ENCODE data around the gene SLC25A51.
"Not testable (repeated sequence)": the region's sequence is repeated elsewhere in the genome, so short reads cannot be mapped to it uniquely, and the experiment has no call there.

The SLC25A51 gene

GRCh38 chr9:37905131-37905505 is 1.2 kb upstream of the SLC25A51 start:
- Histone ChIP-seq H3K27ac (ENCODE audit: low read depth, low read length) (no peak overlapping the region), H3K4me1 (ENCODE audit: control insufficient read depth in 1 of 2, insufficient read depth in 2 of 2, low read length in 2 of 2) (peaks cover 21 to 24% of the 10 kb centered on the region in 2 donors), H3K9me3 (ENCODE audit: control insufficient read depth in 1 of 2, low read length in 2 of 2) (no peaks in the 10 kb centered on the region), H3K36me3 (ENCODE audit: control insufficient read depth in 1 of 2, insufficient read depth in 2 of 2, low read length in 2 of 2) (no peaks in the 10 kb centered on the region), H3K4me3 (ENCODE audit: low read depth in 1 of 2, low read length in 2 of 2) (peak overlapping the region; percentile 86 to 94), H3K9ac (ENCODE audit: low read depth in 1 of 2, low read length in 2 of 2) (peak overlapping the region in 1 of 2 donors; percentile 74), H3K27me3 (ENCODE audit: control insufficient read depth in 1 of 2, insufficient read depth in 2 of 2, low read length in 2 of 2) (no peaks in the 10 kb centered on the region)

GRCh38 chr9:37904445-37905130 is 661 bp upstream of the SLC25A51 start:
- H3K36me3 ChIP-seq (ENCODE audit: control insufficient read depth in 1 of 2, insufficient read depth in 2 of 2, low read length in 2 of 2) = no peaks in the 10 kb centered on the region
- H3K27me3 ChIP-seq (ENCODE audit: control insufficient read depth in 1 of 2, insufficient read depth in 2 of 2, low read length in 2 of 2) = no peaks in the 10 kb centered on the region
- H3K27ac ChIP-seq (ENCODE audit: low read depth, low read length) = peak overlapping the region; percentile 91
- H3K9me3 ChIP-seq (ENCODE audit: control insufficient read depth in 1 of 2, low read length in 2 of 2) = no peaks in the 10 kb centered on the region
- peak overlapping the region; percentile 86 to 94 for H3K4me3 ChIP-seq (ENCODE audit: low read depth in 1 of 2, low read length in 2 of 2)
- H3K9ac ChIP-seq (ENCODE audit: low read depth in 1 of 2, low read length in 2 of 2) = peak overlapping the region; percentile 74 to 88
- peaks cover 21 to 24% of the 10 kb centered on the region in 2 donors for H3K4me1 ChIP-seq (ENCODE audit: control insufficient read depth in 1 of 2, insufficient read depth in 2 of 2, low read length in 2 of 2)

DNA sequence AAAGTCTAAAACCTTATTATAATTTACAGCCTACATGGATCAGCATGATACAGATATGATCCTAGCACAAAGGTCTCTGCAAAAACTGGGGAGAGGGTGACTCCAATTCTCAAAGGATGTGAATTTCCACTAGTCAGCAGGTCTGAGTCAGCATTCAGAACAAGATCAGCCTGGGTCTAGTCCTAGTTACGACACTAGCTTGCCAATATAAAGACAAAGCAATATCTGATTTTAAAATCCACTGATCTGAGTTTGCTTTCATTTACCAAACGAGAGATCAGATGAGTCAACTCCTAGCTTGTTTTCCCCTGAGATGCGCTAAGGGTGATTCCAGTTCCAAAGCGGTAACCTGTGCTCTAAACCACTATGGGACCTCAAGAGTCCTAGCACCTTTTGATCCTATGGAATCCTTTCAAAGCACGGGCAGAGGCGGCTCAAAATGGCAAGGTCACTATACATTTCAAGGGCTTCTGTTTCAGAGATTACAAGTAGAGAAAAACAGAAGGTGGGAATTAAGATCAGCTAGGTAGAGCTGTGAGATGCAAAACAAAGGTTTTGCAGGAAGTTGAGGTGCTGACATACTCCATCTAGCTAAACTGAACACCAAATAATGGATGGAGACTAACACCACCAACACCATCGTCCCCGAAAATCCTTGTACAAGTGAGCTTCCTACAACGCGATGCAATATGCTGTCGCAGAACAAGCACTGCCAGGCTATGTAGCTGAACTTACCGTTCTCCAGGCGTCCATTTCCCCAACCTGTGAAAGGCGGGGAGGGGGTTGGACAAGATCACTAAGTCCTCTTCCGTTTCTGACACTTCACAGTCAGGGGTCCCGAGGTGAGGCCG is 906 bp downstream of the SLC25A51 start:
- peak overlapping the region; percentile 74 to 88 for H3K9ac ChIP-seq (ENCODE audit: low read depth in 1 of 2, low read length in 2 of 2)
- peak overlapping the region; percentile 91 for H3K27ac ChIP-seq (ENCODE audit: low read depth, low read length)
- peak overlapping the region; percentile 86 to 94 for H3K4me3 ChIP-seq (ENCODE audit: low read depth in 1 of 2, low read length in 2 of 2)
- peaks cover 4 to 11% of the 10 kb centered on the region in 2 donors for H3K36me3 ChIP-seq (ENCODE audit: control insufficient read depth in 1 of 2, insufficient read depth in 2 of 2, low read length in 2 of 2)
- H3K27me3 ChIP-seq (ENCODE audit: control insufficient read depth in 1 of 2, insufficient read depth in 2 of 2, low read length in 2 of 2) = no peaks in the 10 kb centered on the region
- peaks cover 21 to 24% of the 10 kb centered on the region in 2 donors for H3K4me1 ChIP-seq (ENCODE audit: control insufficient read depth in 1 of 2, insufficient read depth in 2 of 2, low read length in 2 of 2)
- no peaks in the 10 kb centered on the region for H3K9me3 ChIP-seq (ENCODE audit: control insufficient read depth in 1 of 2, low read length in 2 of 2)

DNA sequence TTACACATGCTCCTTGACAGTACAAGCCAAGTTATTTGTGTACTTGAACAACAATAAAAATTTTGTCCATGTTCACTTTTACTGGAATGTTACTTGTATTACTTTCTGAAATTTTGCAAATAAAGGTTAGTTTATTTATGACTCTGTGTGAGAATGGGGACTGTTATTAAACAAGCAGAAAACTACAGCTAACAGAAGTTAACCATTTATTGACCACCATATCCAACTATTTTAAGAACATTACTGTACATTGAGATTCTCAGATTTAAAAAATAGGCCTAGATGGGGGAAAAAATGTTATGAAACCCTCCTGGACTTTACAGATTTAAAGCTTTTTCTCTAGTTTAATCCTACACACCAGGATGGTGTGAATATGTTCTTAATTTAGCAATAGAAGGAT is 1.8 kb downstream of the SLC25A51 start:
- no peak overlapping the region for H3K27ac ChIP-seq (ENCODE audit: low read depth, low read length)
- peak overlapping the region; percentile 86 to 94 for H3K4me3 ChIP-seq (ENCODE audit: low read depth in 1 of 2, low read length in 2 of 2)
- H3K4me1 ChIP-seq (ENCODE audit: control insufficient read depth in 1 of 2, insufficient read depth in 2 of 2, low read length in 2 of 2) = peaks cover 21 to 24% of the 10 kb centered on the region in 2 donors
- no peaks in the 10 kb centered on the region for H3K9me3 ChIP-seq (ENCODE audit: control insufficient read depth in 1 of 2, low read length in 2 of 2)
- H3K36me3 ChIP-seq (ENCODE audit: control insufficient read depth in 1 of 2, insufficient read depth in 2 of 2, low read length in 2 of 2) = peaks cover 8 to 17% of the 10 kb centered on the region in 2 donors
- H3K9ac ChIP-seq (ENCODE audit: low read depth in 1 of 2, low read length in 2 of 2) = no peak overlapping the region
- no peaks in the 10 kb centered on the region for H3K27me3 ChIP-seq (ENCODE audit: control insufficient read depth in 1 of 2, insufficient read depth in 2 of 2, low read length in 2 of 2)

DNA sequence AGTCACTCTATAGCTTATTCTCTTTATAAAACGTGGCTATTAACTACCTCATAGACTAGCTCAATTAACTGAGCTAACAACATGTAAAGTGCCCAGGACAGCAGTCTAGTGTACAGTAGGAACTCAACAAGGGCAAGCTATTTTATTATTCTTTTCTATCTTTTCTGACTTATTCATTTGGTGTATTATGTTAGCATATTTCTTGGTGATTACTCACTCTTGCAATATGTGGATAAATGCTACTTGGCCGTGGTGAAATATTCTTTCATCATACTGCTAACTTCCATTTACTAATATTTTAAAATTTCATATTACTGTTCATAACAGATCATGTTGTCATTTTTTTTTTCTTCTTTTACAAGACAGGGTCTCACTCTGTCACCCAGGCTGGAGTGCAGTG is 4.9 kb downstream of the SLC25A51 start:
- no peaks in the 10 kb centered on the region for H3K9me3 ChIP-seq (ENCODE audit: control insufficient read depth in 1 of 2, low read length in 2 of 2)
- H3K36me3 ChIP-seq (ENCODE audit: control insufficient read depth in 1 of 2, insufficient read depth in 2 of 2, low read length in 2 of 2) = peaks cover 19 to 41% of the 10 kb centered on the region in 2 donors
- H3K27ac ChIP-seq (ENCODE audit: low read depth, low read length) = no peak overlapping the region
- no peak overlapping the region for H3K9ac ChIP-seq (ENCODE audit: low read depth in 1 of 2, low read length in 2 of 2)
- no peaks in the 10 kb centered on the region for H3K27me3 ChIP-seq (ENCODE audit: control insufficient read depth in 1 of 2, insufficient read depth in 2 of 2, low read length in 2 of 2)
- peaks cover 13 to 14% of the 10 kb centered on the region in 2 donors for H3K4me1 ChIP-seq (ENCODE audit: control insufficient read depth in 1 of 2, insufficient read depth in 2 of 2, low read length in 2 of 2)
- H3K4me3 ChIP-seq (ENCODE audit: low read depth in 1 of 2, low read length in 2 of 2) = no peak overlapping the region

- Histone ChIP-seq H3K9me3 (ENCODE audit: control insufficient read depth in 1 of 2, low read length in 2 of 2) (no peaks in the 10 kb centered on the region), H3K4me3 (ENCODE audit: low read depth in 1 of 2, low read length in 2 of 2) (no peak overlapping the region), H3K9ac (ENCODE audit: low read depth in 1 of 2, low read length in 2 of 2) (no peak overlapping the region), H3K27me3 (ENCODE audit: control insufficient read depth in 1 of 2, insufficient read depth in 2 of 2, low read length in 2 of 2) (no peaks in the 10 kb centered on the region), H3K27ac (ENCODE audit: low read depth, low read length) (no peak overlapping the region), H3K36me3 (ENCODE audit: control insufficient read depth in 1 of 2, insufficient read depth in 2 of 2, low read length in 2 of 2) (peaks cover 28 to 52% of the 10 kb centered on the region in 2 donors), H3K4me1 (ENCODE audit: control insufficient read depth in 1 of 2, insufficient read depth in 2 of 2, low read length in 2 of 2) (peaks cover 7% of the 10 kb centered on the region in 2 donors)
Observed at GRCh38 chr9:37897665-37898064, 6.3 kb downstream of the SLC25A51 start.

DNA sequence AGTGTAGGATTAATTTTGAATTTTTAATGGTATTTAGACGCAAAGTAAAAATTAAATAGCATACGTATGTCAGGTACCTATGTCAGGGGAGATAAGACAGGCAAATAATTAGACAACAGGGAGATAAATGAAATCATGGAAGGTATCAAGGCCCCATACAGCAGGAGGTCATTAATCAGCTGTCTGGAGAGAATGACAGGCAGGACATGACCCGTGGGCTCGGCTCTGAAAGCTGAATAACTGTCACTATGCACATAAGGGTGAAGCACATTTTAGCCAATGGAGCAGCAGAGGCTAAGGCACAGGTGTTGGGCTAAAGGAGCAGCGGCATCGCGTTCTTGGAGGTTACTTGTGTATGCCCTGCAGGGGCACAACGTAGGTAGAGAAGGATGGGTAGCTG is 11.9 kb downstream of the SLC25A51 start:
- H3K9ac ChIP-seq (ENCODE audit: low read depth in 1 of 2, low read length in 2 of 2) = no peak overlapping the region
- H3K27ac ChIP-seq (ENCODE audit: low read depth, low read length) = no peak overlapping the region
- no peaks in the 10 kb centered on the region for H3K4me1 ChIP-seq (ENCODE audit: control insufficient read depth in 1 of 2, insufficient read depth in 2 of 2, low read length in 2 of 2)
- no peaks in the 10 kb centered on the region for H3K9me3 ChIP-seq (ENCODE audit: control insufficient read depth in 1 of 2, low read length in 2 of 2)
- peaks cover 21 to 49% of the 10 kb centered on the region in 2 donors for H3K36me3 ChIP-seq (ENCODE audit: control insufficient read depth in 1 of 2, insufficient read depth in 2 of 2, low read length in 2 of 2)
- H3K27me3 ChIP-seq (ENCODE audit: control insufficient read depth in 1 of 2, insufficient read depth in 2 of 2, low read length in 2 of 2) = no peaks in the 10 kb centered on the region
- H3K4me3 ChIP-seq (ENCODE audit: low read depth in 1 of 2, low read length in 2 of 2) = no peak overlapping the region

DNA sequence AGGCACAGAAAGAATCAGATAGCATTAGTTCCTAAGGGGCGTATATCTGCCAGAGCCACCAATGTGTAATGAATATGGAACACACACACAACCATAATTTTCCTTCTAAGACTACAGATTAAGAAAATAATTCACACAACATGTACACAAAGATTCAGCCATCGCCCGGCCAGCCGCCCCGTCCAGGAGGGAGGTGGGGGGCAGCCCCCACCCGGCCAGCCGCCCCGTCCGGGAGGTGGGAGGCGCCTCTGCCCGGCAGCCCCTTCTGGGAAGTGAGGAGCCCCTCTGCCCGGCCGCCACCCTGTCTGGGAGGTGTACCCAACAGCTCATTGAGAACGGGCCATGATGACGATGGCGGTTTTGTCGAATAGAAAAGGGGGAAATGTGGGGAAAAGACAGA is 12.9 kb downstream of the SLC25A51 start:
- H3K4me3 ChIP-seq (ENCODE audit: low read depth in 1 of 2, low read length in 2 of 2); H3K9me3 ChIP-seq (ENCODE audit: control insufficient read depth in 1 of 2, low read length in 2 of 2); H3K27me3 ChIP-seq (ENCODE audit: control insufficient read depth in 1 of 2, insufficient read depth in 2 of 2, low read length in 2 of 2); H3K4me1 ChIP-seq (ENCODE audit: control insufficient read depth in 1 of 2, insufficient read depth in 2 of 2, low read length in 2 of 2); H3K27ac ChIP-seq (ENCODE audit: low read depth, low read length); H3K9ac ChIP-seq (ENCODE audit: low read depth in 1 of 2, low read length in 2 of 2): not testable (repeated sequence)
- peaks cover 17 to 42% of the 10 kb centered on the region in 2 donors for H3K36me3 ChIP-seq (ENCODE audit: control insufficient read depth in 1 of 2, insufficient read depth in 2 of 2, low read length in 2 of 2)

DNA sequence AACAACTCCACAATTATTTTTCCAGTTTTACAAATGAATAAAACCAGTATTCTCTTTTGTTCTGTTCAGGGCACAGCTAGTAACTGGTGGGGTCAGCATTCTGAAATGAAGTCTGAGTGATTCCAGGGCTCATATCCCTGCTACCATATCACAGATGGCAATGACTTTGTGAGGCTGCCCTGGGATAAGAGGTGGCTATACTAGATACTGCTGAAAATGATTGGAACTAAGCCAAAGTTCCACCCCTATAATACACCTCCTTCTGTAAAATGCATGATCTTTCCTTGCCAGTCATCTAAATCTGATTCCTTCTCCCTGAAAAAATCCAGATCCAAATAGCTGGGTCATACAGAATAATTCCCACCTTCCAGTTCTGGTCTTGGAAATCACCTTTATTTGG is 14.4 kb downstream of the SLC25A51 start:
- no peaks in the 10 kb centered on the region for H3K27me3 ChIP-seq (ENCODE audit: control insufficient read depth in 1 of 2, insufficient read depth in 2 of 2, low read length in 2 of 2)
- H3K9me3 ChIP-seq (ENCODE audit: control insufficient read depth in 1 of 2, low read length in 2 of 2) = no peaks in the 10 kb centered on the region
- no peak overlapping the region for H3K9ac ChIP-seq (ENCODE audit: low read depth in 1 of 2, low read length in 2 of 2)
- H3K4me1 ChIP-seq (ENCODE audit: control insufficient read depth in 1 of 2, insufficient read depth in 2 of 2, low read length in 2 of 2) = no peaks in the 10 kb centered on the region
- H3K36me3 ChIP-seq (ENCODE audit: control insufficient read depth in 1 of 2, insufficient read depth in 2 of 2, low read length in 2 of 2) = peaks cover 9 to 36% of the 10 kb centered on the region in 2 donors
- no peak overlapping the region for H3K27ac ChIP-seq (ENCODE audit: low read depth, low read length)
- H3K4me3 ChIP-seq (ENCODE audit: low read depth in 1 of 2, low read length in 2 of 2) = no peak overlapping the region

DNA sequence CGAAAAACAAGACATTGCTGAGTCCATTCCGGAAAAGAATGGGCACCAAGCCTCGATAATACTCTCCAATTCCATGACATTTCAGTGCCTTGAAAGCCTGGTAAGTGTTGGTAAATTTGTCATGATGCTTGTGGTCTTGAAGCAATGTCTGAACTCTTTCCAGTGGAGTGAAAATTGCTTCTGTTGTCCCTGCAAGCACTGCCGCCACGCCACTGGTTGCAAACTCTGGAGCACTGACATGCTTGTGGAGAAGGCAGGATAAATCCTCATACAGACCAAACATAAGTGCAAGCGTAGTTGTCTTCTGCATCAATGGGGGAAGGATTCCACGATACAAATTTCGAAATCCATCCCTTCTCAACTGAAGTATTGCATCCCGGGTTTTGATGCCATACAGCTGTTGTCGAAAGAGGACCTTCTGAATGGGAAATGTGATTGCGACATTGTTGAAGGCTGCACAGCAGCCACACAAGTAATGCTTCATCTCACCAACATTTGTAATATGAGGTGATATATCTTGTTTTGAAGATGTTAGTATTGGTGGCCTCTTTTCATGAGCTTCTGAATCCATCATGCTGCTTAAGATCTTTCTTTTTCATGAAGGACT is 15.8 kb downstream of the SLC25A51 start:
- not testable (repeated sequence) for H3K27ac ChIP-seq (ENCODE audit: low read depth, low read length); H3K4me3 ChIP-seq (ENCODE audit: low read depth in 1 of 2, low read length in 2 of 2); H3K9ac ChIP-seq (ENCODE audit: low read depth in 1 of 2, low read length in 2 of 2); H3K4me1 ChIP-seq (ENCODE audit: control insufficient read depth in 1 of 2, insufficient read depth in 2 of 2, low read length in 2 of 2); H3K27me3 ChIP-seq (ENCODE audit: control insufficient read depth in 1 of 2, insufficient read depth in 2 of 2, low read length in 2 of 2); H3K9me3 ChIP-seq (ENCODE audit: control insufficient read depth in 1 of 2, low read length in 2 of 2)
- peaks cover 2 to 24% of the 10 kb centered on the region in 2 donors for H3K36me3 ChIP-seq (ENCODE audit: control insufficient read depth in 1 of 2, insufficient read depth in 2 of 2, low read length in 2 of 2)
